NCI-H1694 treated with DMSO at 0.1 percent for 48 hours (cell line): ENCODE results near the gene SEMA5A.

Experiments used
- DNase-seq: peaks from one replicate; lab custom pipeline; 2025; lab: John Stamatoyannopoulos, UW

The SEMA5A gene

DNA sequence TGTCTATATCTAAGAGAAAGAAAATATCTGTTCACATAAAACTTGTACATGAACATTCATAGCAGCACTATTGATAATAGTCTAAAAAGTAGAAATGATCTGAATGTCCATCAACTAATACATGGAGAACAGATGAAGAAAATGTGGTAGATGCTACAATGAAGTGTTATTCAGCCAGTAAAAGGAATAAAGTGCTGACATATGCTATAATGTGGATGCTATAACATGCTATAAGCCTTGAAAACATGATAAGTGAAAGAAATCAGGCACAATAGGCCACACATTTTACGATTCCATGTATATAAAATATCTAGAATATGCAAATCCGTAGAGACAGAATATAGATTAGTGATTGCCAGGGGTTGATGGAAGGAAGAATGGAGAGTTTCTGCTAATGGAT, 146.8 kb downstream of the SEMA5A start:
- no peak for DNase-seq

DNA sequence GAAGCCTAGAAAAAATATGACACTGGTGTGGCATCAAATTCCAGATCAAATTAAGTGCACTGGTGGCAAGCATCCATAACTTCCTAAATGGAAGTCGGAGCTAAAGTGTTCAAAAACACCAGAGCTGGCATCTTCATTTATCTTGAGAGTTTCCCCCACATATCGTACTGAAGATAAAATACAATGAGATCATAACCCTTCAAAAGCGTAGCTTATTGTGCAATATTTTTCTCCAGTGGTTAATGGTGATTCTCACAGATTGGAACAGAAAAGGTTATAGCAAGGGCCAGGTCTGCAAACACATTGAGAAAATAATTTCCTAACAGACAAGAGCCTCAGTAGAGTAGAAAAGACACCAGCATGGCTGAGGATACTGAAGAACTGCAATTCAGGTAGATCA, 147.6 kb downstream of the SEMA5A start:
- no peak for DNase-seq

DNA sequence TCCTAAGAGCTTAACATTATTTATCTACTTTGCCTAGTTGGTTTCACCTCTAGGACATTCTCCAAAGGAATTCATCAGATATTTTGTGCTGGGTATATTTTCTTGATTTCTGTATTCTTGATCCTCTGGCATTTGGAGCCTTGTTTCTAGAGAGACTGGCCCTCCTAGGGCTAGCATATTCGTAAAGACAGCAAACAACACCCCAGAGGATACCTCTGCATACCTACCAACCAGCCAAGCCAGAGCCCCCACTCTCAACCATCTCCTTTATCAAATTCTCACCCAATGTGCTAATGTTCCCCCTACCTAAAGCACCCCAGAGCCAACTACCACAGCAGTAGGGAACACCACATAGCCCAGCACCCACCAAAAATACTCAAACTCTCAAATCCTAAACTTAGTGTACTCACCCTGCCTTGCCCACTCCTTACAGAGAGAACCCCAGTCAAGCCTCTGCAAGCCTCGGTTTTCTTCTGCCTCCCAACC, 149.5 kb downstream of the SEMA5A start:
- no peak for DNase-seq

DNA sequence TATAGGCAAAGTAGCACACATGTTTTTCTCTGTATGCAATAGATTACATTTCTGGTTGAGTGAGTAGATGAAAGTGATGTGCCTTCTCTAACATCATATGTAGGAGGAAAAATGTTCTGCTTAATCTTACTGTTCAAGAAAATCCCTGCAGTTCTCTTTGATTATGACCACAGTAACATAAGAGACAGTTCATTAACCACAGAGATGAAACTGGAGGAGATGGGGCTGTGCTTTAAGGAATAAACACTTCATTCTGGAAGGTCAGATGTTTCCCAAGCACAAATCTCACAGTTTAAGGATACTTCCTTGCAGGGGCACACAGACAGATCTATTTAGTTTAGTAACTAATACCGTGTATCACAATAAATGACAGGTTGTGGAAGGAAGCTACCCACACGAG, 150.2 kb downstream of the SEMA5A start:
- DNase-seq = no peak

DNA sequence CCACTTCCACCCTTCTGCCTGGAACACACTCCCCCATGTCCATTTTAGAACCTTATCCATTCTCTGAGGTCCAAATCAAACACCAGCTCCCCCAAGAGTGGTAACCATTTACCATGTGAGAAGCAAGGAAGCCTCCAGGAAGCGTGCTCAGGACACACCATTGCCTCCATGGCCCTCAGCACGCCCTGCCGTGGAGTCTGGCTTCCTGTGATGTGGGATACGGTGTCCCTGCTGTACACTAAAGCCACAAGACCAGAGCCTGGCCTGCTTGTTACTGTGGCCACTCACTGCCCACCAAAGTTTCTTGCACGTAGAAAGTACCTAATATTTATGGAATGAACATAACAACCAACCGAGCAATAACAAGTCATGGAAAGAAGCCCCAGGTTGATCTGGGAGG, 151.7 kb downstream of the SEMA5A start:
- DNase-seq = no peak

DNA sequence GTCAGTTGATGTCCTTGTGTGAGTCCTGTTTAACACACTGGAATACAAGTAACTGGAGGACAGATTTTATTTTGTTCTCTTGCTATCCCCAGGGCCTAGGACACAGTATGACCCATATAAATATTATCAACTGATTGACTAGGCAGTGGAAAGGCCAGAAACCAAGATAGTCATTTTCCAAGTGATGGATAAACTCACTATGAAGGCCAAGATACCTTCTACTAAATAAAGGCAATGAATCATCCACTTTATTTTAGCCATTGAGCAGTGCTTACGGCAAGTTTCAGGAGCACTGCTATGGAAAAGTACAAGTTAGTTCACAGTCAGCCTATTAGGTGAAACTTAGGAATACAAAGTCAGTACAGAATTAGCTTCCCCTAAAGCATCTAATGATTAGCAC, 153.2 kb downstream of the SEMA5A start:
- DNase-seq = no peak

DNA sequence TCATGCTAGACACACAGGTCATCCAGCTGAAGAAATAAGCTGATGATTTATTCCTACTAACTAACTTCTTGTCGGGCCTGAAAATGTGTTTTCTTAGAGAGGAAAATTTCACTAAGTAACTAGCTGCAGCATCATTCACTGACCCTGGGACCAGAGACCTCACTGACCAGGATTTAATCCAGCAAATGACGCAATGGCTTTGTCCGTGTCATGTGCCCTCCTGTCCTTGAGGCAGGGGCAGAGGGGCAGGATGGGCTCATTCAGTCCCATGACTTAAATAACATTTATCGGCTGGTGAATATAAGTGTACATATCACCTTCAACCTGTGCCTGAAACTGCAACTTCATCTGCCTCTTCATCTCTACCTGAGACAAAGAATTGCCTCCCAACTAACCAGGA, 154.8 kb downstream of the SEMA5A start:
- DNase-seq = no peak

DNA sequence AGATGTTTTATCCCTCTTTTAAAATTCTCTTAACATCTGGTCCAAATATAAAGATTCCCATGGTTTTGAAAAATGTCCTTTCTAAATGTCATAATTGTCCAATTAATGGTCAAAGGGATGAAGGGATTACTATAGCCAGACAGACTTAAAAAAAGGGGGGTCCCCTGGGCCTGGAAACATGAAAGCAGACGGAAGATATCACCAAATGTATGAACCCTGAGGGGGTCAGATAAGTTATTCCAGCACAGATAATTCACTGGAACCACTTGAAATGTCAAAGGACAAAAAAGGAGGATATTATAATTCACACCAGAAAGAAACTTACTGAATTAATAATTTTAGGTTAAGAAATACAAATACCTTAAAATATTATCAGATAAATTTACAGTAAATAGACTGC, 155.8 kb downstream of the SEMA5A start:
- DNase-seq = no peak

DNA sequence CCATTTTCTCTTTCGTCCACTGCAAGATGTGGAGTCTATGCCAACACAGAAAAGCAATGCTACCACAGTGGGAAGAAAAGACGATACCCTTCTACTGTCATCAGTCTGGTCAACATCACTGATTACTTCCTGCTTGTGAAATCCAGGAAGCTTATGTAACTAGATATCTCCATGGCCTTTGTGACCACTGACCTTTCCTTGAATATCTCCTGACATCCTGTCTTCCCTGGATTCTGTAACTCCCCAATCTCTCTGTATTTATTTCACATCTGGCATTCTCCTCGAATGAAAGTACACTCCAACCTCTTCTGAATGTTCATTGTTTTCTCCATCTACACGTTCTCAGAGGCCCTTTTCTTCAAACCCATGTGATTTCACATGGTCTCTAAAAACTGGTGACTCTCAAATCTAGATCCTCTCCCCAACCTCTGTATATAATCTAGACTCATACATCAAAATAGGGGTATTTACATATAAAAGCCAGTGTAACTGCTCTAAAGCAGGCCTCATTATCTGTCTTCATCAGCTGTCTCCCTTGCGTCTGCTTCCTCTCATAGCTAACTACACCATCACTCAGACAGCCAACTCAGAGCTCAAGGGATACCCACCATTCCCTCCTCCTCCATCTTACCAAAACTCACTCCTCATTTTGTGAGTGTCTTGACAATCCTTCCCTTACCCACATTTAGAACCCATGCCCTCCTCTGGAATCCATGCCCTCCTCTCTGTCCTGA, 156.8 kb downstream of the SEMA5A start:
- no peak for DNase-seq

DNA sequence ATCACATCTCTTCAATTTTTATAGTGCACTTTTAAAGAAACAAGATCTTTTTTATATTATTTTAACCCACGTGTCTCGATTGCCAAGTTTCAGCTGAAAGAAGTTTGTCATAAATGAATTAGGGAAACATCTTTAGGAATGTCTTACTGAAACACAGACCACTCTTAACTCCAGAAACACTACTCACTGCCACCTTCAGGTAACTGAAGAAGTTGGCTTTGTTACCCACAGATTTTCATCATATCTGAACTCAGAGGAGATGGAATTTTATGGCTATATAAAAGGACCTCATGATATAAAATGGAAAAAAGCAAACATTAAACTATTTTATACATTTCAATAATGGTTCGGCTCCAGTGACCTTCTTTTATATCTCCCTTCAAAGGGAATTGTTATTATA, 158.0 kb downstream of the SEMA5A start:
- DNase-seq = no peak

DNA sequence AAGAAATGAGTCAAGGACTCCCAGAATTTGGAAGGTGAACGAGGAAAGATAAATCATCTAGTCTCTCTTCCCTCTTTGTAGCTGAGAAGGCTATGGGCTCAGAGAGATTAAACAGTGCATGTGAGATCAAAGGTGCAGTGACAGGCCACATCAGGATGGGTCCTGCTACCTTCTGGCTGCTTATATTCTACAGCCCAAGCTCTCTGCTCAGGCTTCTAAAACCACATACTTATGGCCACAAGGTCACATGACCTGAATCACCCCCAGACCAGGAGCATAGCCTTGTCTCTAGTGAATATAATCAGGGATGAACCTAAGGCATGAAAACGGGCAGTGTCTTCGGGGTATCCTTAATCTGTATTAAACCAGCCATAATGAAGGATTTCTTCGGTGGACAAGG, 158.9 kb downstream of the SEMA5A start:
- DNase-seq = no peak

DNA sequence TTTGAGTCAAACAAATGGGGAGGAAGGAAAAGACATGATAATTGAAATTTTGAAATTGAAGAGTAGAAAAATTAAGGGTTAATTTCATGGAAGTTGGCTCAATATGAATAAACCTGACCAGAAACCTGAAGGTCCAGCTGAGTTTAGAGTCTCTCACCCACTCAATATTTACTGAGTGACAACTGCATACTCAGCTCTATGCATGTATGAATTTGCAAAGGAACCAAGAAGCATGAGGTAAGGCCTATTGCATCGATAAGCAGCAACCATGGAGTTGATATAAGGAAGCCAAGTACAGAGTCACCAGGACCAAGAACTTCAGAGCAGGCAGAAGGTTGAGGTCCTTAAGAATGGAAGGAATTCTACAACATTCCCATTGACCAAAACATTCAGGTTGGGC, 163.4 kb downstream of the SEMA5A start:
- no peak for DNase-seq

DNA sequence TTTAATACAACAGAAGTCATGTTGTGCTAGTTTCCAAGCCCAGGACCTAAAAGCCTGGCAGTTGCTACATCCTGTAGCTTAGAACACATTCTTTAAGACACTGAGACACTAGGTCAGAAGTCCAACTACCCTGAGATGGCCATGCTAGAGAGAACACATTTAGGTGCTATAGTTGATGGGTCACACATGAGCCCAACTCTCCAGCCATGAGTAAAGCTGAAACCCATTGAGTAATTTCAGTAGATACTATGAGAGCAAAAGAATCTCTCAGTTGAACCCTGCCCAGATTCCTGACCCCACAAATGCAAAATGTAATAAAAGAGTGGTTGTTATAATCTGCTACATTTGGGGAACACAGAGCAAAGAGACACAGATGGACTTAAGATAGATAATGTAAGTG, 164.4 kb downstream of the SEMA5A start:
- DNase-seq = no peak

DNA sequence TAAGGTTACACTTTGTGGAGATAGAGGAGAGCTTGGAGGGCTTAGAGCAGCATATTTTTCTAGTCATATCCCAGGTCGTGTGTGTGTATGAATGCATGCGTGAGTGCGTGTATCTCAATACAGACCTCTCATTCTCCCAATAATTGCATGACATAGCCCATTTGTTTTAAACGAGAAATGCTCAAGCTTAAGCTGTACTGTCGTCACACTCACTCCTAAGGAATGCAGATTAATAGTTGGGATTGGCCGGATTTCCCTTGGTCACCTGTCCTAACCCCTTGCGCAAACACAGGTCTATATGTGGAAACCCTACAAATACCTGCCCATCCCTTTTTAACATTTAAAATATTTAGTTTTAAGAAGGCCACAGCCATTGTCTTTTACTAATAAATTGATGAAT, 165.8 kb downstream of the SEMA5A start:
- DNase-seq = no peak

DNA sequence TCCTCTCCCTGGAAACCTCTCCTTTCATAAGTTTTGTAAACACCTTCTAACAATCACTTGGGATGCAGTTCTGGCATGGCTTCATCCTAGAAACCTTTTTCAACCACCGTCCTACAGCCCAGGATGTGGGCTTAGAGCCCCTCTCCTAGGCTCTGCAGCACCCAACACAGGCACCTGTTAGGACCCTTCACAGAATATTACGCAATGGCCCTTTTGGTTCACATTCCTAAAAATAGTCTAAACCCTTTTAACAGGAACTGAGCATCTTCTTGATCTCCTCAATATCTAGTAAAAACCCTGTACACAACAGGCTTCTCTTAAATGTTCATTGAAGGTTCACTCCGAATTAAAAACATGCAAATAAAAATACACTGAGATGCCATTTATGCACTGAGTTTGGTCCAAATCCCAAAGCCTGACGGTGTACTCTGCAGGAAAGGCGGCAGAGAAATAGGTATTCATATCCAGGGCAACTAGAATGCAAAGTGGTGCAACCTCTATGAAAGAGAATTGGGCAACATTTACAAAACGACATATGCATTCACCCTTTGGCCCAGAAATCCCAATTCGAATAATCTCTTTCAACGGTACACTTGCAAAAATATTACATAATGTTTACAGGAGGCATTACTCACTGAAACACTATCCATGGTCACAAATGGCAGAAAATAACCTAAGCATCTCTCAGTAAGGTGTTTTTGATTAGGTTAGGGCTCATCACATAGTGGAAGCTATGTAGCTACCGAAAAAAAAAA, 169.3 kb downstream of the SEMA5A start:
- no peak for DNase-seq

DNA sequence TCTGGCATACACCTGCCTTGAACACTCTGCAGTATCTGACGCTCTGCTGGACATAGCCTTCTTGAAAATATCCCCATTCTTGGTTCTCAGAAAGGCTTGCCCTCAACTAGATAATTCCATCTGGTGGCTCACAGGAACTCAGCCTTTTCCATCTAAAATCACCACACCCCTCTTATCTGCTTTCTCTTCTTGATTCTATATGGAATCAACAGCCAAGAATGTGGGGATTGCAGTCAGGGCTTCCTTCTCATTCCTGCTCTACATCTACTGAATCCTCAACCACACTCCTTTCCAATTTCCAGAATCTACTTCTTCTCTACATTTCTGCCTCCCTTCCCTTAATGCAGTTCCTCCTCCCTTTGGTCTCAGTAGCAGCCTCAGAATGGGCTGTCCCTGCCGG, 170.1 kb downstream of the SEMA5A start:
- DNase-seq = no peak

DNA sequence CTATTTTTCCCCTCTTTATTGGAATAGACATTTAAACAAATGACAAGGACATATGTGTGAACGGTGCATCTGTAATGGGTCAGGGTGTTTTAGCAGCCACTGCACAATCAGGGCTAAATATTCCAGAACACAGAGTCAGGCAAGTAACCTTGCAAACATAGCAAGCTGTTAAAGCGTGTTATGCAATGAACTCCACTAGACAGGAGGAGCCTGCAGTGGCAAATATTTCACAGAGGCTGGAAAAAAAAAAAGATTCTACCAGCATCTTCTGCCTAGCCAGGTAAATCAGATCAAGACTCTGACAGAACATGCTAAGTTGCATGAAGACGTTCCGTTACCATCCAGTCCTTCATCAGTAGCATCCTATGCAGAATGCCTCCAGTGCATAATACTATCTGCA, 171.8 kb downstream of the SEMA5A start:
- no peak for DNase-seq

DNA sequence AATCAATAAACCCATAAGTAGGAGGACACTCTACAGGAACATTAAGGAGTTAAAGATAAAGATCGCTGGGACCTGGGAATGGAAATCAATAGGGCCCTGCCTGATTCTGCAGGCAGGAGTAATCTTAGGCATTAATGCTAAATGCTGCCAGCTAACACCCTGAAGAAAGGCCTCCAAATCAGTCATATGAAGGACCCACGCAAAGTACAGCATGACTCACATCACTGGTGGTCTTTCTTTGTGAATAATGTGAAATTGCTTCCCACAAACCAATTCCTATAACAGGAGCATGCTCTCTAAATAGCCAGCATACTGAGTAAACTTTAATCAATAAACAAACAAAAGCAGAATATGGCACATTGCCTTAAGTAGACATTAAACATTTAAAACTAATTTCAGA, 172.3 kb downstream of the SEMA5A start:
- no peak for DNase-seq

DNA sequence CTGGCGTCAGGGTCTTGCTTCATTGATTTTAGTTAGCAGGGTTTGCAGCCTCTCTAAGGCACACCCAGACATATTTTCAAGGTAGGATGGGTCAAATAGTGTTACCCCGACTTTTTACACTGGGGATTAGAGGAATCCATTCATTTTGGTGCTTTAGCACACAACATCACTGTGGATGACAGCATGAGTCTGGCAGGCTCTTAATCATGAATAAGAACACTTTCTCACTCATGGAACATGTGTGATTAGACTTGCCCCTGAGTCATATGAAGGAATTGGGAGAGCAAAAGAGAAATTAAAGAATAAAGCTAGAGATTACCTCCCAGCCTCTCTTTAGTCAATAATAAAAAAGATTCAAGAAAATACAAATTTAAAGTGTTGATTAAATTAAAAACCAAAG, 175.6 kb downstream of the SEMA5A start:
- DNase-seq = no peak

DNA sequence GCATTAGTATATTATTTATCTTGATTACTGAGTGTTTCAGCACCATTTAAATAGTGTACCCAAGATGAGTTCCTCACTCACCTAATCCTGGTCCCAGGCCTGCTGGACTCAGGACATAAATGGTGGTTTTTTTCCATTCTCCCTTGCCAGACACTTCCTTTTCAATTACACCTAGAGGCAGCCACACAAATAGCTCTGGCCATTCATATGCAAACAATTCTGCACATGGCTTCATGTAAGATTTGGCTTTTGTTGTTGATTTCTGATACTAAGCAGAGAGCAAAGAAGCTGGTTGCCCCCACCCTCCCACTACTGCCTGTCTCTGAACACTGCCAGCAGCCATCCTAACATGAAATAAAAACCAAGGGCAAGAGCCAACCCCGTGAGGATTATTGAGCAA, 180.4 kb downstream of the SEMA5A start:
- no peak for DNase-seq

DNA sequence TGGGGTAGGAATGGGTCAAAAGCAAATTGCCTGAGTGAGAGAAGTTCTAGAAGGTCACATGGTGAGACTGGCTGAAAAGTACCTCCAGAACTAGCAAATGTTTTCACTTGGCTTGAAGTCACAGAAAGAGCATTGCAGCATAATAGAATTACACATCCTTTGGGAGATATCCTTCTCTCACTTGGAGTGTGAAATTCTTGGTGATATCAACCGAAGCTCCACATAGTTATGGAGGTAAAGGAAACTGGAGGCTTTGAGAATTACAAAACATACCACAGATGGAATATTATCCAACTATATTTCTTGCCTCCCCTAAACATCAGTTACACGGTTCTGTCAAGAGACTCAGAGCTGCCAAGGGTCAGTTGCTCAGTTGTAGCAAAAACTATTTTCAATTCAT, 182.4 kb downstream of the SEMA5A start:
- DNase-seq = no peak

DNA sequence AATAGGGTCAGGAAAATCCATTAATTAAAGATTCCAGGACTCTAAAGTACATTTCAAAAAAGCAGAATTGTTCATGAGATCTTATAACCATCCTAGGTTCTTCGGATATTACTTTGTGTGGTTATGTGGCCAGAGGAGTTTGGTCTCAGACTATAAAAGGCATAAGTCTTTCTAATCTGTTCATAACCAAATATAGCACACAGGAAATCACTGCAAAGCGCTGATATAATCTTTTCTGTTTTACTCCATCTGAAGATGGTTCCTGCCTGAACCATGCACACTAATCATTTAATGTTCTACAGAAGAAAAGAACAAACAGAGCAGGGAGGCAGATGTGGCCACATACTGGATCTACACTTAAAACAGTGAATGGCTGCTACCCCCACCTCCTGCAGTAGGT, 182.8 kb downstream of the SEMA5A start:
- DNase-seq = no peak

DNA sequence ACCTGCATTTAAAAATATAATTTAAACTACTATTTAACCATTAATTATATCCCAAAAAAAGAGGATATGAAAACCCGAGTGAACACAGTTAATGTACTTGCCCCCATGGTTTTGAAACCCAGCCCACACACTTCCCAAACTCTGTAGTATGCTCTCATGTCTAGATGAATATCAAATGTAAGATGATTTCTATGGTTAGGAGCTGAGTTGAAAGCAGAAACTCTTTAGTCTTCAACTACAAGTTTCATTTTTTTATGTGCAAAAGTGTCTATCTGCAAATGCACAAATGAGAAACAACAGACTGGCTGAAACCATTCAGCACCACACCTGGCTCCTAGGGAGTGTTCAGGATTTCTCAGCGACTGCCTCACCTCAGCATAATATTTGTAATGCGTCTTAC, 183.3 kb downstream of the SEMA5A start:
- no peak for DNase-seq

DNA sequence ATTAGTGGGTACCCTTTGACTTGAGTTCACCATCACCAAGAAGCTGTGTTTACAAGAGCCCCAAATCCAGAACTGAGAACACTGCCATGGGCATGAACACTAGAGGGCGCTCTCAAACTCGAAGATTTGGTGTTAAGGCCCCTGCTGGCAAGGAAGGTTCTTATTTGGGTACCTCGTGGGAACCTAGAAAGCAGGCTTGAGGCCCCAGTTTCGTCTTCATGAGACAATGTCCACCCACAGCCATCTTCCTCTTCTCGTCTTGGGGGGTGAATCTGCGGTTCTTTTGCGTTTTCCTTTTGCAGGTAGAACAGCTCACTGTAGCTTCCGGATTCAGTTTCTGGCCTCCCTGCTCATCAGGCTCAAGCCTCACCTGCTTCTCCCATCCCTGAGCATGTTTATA, 184.0 kb downstream of the SEMA5A start:
- peak; percentile 37 for DNase-seq
